Testis (tissue), 3 donors: ENCODE data around the gene TINAGL1. TPM values are rescaled to one million over a fixed set of nuclear protein-coding genes. Genes with fewer than 3 reads are reported as not detected.

Experiments used
- DNase-seq: peaks from one replicate; pipeline ENCODE4 v3.0.0-alpha.2; 2019
- H3K27ac ChIP-seq, 2 donors: fragments of 200-600 bp; sonication (generic); one replicate each; pipeline ENCODE4 v1.5.1; 2019
- H3K27me3 ChIP-seq: fragments of 200-600 bp; sonication (generic); one replicate; pipeline ENCODE4 v1.5.1; 2019
- H3K36me3 ChIP-seq: fragments of 200-600 bp; sonication (generic); one replicate; pipeline ENCODE4 v1.5.1; 2017; ENCODE audit warnings: low read depth; ENCODE audit errors: missing control alignments
- H3K4me1 ChIP-seq: fragments of 200-600 bp; sonication (generic); one replicate; pipeline ENCODE4 v1.5.1; 2019
- H3K4me3 ChIP-seq, 2 donors: fragments of 200-600 bp; sonication (generic); one replicate each; pipeline ENCODE4 v1.5.1; 2017 to 2019
- H3K9me3 ChIP-seq: fragments of 200-600 bp; sonication (generic); one replicate; pipeline ENCODE4 v1.5.1; 2017
- CTCF ChIP-seq, 3 experiments: fragments of 450-650 bp in 2 of 3; fragments of 200-600 bp in 1 of 3; sonication (generic) in 1 of 3; IDR thresholded peaks; one replicate each; pipeline ENCODE4 v1.5.1; 2016 to 2019; ENCODE audit warnings: antibody characterized with exemption in 3 of 3, mild to moderate bottlenecking in 2 of 3, moderate library complexity in 1 of 3
- POLR2A ChIP-seq: fragments of 450-650 bp; IDR thresholded peaks from one replicate; pipeline ENCODE4 v1.6.1; 2017; ENCODE audit warnings: antibody characterized with exemption, mild to moderate bottlenecking, moderate library complexity
- WGBS, 2 donors: methylation state at CpG; one replicate each; pipeline ENCODE4 v1.1.5; 2018; 5-methylcytosine and 5-hydroxymethylcytosine counted together
- intact Hi-C: fragments of 100-400 bp; cut with DNase I; formaldehyde crosslinking; loops from one replicate; pipeline ENCODE4 v1.15.1; 2023; ENCODE audit warnings: low total_unique reads
- polyA plus RNA-seq: library from polyadenylated mRNA; stranded (reverse); fragments of 350-450 nt; fragmentation: Illumina TruSeq; extraction: RNeasy Lipid Tissue Mini Kit (QIAGEN cat#74804); gene quantifications from one replicate; pipeline ENCODE4 v1.2.3, GENCODE V29; 2014; ENCODE audit warnings: low read depth, low replicate concordance; ENCODE audit not compliant: insufficient read depth
- total RNA-seq, 2 donors: library from RNA; depleted of rRNA; stranded (reverse); fragments of >200 nt; gene quantifications; one replicate each; pipeline ENCODE4 v1.2.3, GENCODE V29; 2016

The TINAGL1 gene
- total and polyA plus RNA-seq, 3 donors from 2014 or later, result 16.4 to 24.6 (median 23.2) TPM

GRCh38 chr1:31535561-31535960, 40.8 kb upstream of the TINAGL1 start:
- H3K27me3 ChIP-seq, result no peaks in the 10 kb centered on the region
- H3K27ac ChIP-seq, result no peak overlapping the region
- 42 to 89% methylated on average over 7 of the region's 7 CpGs for WGBS, 2 donors
- no peaks in the 10 kb centered on the region for H3K4me1 ChIP-seq
- no peak for DNase-seq
- no peaks in the 10 kb centered on the region for H3K9me3 ChIP-seq
- intact Hi-C loops, result no loop called here
- no peaks in the 10 kb centered on the region for H3K36me3 ChIP-seq
- no peak overlapping the region for H3K4me3 ChIP-seq
- no peak for TF ChIP-seq CTCF (IDR thresholded peaks at IDR 0.05)

- intact Hi-C loops, result no loop called here
- Histone ChIP-seq H3K9me3 (no peaks in the 10 kb centered on the region), H3K4me1 (no peaks in the 10 kb centered on the region), H3K4me3 (no peak overlapping the region), H3K27me3 (no peaks in the 10 kb centered on the region), H3K36me3 (no peaks in the 10 kb centered on the region), H3K27ac (no peak overlapping the region)
- WGBS, 2 donors, result 88 to 90% methylated on average over 3 of the region's 3 CpGs
- TF ChIP-seq POLR2A (no peak), CTCF (IDR thresholded peaks at IDR 0.05) (no peak)
- no peak for DNase-seq
Observed at GRCh38 chr1:31539329-31539728, 37.0 kb upstream of the TINAGL1 start.

GRCh38 chr1:31541194-31541593, 35.1 kb upstream of the TINAGL1 start:
- DNase-seq, result no peak
- TF ChIP-seq CTCF (IDR thresholded peaks at IDR 0.05) (no peak), POLR2A (no peak)
- intact Hi-C loops, result no loop called here
- 77 to 87% methylated on average over 4 of the region's 4 CpGs for WGBS, 2 donors
- H3K4me1 ChIP-seq, result no peaks in the 10 kb centered on the region
- no peaks in the 10 kb centered on the region for H3K27me3 ChIP-seq
- H3K9me3 ChIP-seq, result no peaks in the 10 kb centered on the region
- H3K4me3 ChIP-seq, result no peak overlapping the region
- H3K27ac ChIP-seq, result no peak overlapping the region
- no peaks in the 10 kb centered on the region for H3K36me3 ChIP-seq

- Histone ChIP-seq H3K9me3 (no peaks in the 10 kb centered on the region), H3K36me3 (no peaks in the 10 kb centered on the region), H3K27ac (no peak overlapping the region), H3K4me1 (peaks cover 10% of the 10 kb centered on the region), H3K27me3 (no peaks in the 10 kb centered on the region), H3K4me3 (no peak overlapping the region)
- DNase-seq, result no peak
- 75 to 82% methylated on average over 4 of the region's 4 CpGs for WGBS, 2 donors
- TF ChIP-seq CTCF (IDR thresholded peaks at IDR 0.05) (no peak), POLR2A (no peak)
- intact Hi-C loops, result no loop called here
Observed at GRCh38 chr1:31545927-31546540, 30.3 kb upstream of the TINAGL1 start.

GRCh38 chr1:31548534-31548906, 27.8 kb upstream of the TINAGL1 start:
- Histone ChIP-seq H3K9me3 (no peaks in the 10 kb centered on the region), H3K27ac (no peak overlapping the region), H3K4me3 (no peak overlapping the region), H3K36me3 (no peaks in the 10 kb centered on the region), H3K4me1 (peaks cover 10% of the 10 kb centered on the region), H3K27me3 (no peaks in the 10 kb centered on the region)
- no peak for TF ChIP-seq CTCF (IDR thresholded peaks at IDR 0.05)
- no peak for TF ChIP-seq POLR2A
- DNase-seq, result no peak
- WGBS, 2 donors, result 19 to 23% methylated on average over 12 of the region's 12 CpGs
- intact Hi-C loops, result no loop called here
